GM12874 (cell line): ENCODE results near the gene SNAP25.

ENCODE experiments used
- TF ChIP-seq, protein P1 (sequence below): IDR thresholded peaks from 2 replicates; pipeline ENCODE4 v1.5.1; 2011; ENCODE audit warnings: low read depth, mild to moderate bottlenecking, control low read depth, low read length, moderate library complexity; ENCODE audit not compliant: insufficient read depth

The SNAP25 gene

DNA sequence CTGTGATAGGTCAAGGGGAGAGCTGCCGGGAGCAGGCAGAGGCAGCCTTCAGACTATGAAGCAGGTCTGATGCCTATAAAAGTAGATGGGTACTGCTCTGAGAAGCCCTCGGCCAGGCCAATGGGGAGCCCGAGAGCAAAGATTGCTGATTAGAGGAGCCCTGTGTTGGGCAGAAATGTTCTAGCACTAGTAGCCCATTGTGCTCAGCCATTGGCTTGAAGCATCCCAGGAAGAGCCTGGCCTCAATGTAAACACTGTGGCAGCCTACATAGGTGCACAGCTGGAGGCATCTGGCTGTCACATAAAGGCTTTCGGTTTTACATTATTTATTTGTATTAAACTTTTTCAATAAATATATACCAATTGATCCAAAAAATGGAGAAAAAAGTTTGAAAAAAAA lies 67.7 kb downstream of the SNAP25 start:
- TF ChIP-seq, protein P1, sequence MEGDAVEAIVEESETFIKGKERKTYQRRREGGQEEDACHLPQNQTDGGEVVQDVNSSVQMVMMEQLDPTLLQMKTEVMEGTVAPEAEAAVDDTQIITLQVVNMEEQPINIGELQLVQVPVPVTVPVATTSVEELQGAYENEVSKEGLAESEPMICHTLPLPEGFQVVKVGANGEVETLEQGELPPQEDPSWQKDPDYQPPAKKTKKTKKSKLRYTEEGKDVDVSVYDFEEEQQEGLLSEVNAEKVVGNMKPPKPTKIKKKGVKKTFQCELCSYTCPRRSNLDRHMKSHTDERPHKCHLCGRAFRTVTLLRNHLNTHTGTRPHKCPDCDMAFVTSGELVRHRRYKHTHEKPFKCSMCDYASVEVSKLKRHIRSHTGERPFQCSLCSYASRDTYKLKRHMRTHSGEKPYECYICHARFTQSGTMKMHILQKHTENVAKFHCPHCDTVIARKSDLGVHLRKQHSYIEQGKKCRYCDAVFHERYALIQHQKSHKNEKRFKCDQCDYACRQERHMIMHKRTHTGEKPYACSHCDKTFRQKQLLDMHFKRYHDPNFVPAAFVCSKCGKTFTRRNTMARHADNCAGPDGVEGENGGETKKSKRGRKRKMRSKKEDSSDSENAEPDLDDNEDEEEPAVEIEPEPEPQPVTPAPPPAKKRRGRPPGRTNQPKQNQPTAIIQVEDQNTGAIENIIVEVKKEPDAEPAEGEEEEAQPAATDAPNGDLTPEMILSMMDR, result no peak

GRCh38 chr20:10288421-10288820 lies 69.8 kb downstream of the SNAP25 start:
- TF ChIP-seq, protein P1, result no peak

DNA sequence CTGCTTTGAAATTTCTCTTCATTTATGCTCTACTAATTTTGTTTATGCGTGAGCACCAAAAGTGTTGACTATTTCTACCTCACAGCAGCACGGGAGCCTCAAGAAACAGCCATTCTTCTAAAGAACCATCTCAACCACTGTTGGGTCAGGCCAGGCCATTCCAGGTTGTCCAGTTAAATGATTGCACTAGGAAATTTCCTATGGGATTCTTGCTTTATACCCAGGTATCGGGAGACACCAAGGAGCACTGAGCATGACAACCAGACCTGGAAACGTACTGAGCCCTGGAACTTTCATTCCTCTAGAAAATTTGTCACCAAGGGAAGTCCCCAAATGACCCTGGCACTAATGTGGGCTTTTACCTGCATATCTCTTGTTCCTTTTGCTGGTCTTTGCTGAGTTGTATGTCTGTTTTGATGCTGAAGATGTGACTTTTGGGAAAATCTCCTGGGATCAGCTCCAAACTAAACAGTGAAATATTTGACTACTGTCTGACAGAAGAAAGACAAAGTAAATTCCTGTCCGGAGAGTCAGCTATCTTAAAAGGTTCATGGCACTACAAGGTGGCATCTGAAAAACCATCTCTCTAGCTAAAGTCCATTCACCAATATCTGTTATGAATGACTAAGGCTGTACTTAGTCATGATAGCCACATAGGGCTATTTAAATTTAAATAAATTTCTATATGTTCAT lies 70.5 kb downstream of the SNAP25 start:
- TF ChIP-seq, protein P1, result no peak

- TF ChIP-seq, protein P1, result no peak
Observed at GRCh38 chr20:10291568-10292248, 73.1 kb downstream of the SNAP25 start.

DNA sequence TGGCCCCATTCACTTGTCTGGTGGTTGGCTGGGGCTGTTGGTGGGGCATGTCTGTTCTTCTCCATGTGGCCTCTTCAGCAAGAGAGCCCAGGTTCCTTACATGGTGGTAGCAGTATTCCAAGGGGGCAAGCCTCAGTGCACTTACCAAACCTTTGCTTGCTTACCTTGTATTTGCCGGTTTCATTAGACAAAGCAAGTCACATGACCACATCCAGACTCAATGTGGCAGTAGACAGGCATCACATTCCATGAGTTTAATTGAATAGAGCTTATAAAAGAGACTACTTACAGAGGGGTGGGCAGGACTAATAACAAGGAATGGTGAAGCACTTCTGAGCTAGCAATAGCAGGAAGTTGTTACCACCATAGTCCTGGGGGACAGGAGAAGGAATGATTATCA lies 78.6 kb downstream of the SNAP25 start:
- TF ChIP-seq, protein P1, result no peak

GRCh38 chr20:10297684-10298240 lies 79.1 kb downstream of the SNAP25 start:
- TF ChIP-seq, protein P1, result no peak

GRCh38 chr20:10300582-10301446 lies 82.2 kb downstream of the SNAP25 start:
- TF ChIP-seq, protein P1, result no peak
